ENCODE data around the gene CD3E.

DNA sequence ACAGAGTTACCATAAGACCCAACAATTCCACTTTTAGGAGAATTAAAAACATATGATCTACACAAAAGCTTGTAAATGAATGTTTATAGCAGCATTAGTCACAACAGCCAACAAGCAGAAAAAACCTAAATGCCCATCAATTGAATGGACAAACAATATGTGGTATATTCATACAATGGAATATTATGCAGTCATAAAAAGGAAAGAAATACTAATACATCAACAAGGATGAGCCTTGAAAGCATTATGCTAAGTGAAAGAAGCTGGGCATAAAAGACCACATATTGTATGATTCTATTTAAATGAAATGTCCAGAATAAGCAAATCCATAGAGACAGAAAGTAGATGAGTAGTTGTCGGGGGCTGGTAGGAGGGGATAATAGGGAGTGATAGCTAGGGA, 45.4 kb upstream of the CD3E start:
- no peak for TF ChIP-seq CTCF (IDR thresholded peaks at IDR 0.05)
- no peak for TF ChIP-seq ZFX (IDR thresholded peaks at IDR 0.05; ENCODE audit: borderline replicate concordance)
